PC-9 (cell line): ENCODE results near the gene APOC4.

Experiments used
- CTCF ChIP-seq: fragments of 200-600 bp; sonication (generic); conservative IDR thresholded peaks from 2 replicates; pipeline ENCODE4 v1.6.1; 2017; ENCODE audit warnings: mixed run types, antibody characterized with exemption, mild to moderate bottlenecking, moderate library complexity
- EZH2 ChIP-seq: fragments of 200-600 bp; sonication (generic); IDR thresholded peaks from 2 replicates; pipeline ENCODE4 v1.8.0; 2017; ENCODE audit warnings: antibody characterized with exemption, low read depth

DNA sequence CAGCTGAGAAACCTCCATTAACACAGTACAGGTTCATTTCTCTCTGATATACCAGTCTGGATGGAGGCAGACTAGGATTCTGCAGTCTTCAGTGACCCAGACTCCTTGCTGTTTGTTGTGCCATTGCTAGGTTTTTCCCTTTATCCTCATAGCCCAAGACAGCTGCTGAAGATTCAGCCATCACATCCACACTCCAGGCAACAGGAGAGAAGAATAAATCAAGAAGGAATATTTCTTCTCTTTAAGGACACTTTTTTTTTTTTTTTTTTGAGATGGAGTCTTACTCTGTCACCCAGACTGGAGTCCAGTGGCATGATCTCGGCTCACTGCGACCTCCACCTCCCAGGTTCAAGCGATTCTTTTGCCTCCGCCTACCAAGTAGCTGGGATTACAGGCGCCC lies 27.4 kb downstream of the APOC4 start:
- no peak for TF ChIP-seq CTCF
- TF ChIP-seq EZH2, result no peak
